Activated CD4-positive, alpha-beta T cell treated with anti-CD3 and anti-CD28 coated beads, Interleukin-10, Interleukin-2, amounts not matched to agents 100 ng/mL and 50 ng/mL, durations not matched to agents 16 hours and 8 hours (primary cell): ENCODE data around the gene P4HA1.
"Not testable (repeated sequence)": the region's sequence is repeated elsewhere in the genome, so short reads cannot be mapped to it uniquely, and the experiment has no call there.

Source experiments
- DNase-seq: peaks from one replicate; pipeline ENCODE4 v3.0.0-alpha.2; 2020

The P4HA1 gene

DNA sequence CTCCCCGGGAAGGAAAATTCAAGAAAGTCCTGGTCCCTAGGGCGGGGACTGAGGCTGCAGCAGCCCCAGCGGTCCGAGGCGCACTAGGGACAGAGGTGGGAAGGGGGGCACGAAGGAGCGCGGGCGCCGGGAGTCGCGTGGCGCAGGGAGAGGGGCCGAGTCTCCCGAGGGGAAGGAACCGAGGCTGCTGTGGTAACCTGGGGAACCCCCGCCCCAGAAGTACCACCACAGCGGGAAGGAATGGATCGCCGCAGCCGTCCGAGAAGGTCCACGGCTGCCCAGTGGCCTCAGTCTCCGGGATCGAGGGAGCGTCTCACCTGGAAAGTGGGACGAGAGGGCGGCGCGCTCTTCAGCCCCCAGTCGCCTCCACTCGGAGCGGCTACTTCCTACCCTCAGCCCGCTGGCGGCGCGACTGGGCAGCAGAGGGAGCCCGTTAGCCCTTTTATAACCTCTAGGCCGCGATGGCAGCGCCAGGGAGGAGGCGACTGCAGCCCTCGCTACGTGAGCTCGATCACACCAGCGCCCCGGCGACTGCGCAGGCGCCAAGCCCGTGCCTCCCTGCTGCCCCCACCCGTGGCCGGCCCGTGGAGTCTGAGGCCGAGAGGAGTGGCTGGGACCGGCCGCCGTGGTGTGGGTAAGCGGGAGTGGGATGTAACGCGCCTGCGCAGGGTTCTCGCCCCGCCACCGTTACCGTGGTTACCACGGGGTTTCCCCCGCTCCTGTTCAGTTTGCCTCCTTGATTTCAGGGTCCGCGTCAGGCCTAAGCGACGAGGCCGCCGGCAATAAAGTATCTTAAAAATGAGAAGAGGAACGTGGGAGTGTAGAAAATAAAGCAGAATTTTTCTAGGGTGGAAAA lies at the start of gene P4HA1:
P4HA1 (minus strand) TSS at position 418 of the 856 bp plus-strand sequence. CDS start 21,983 bp downstream, outside the sequence.
- peak; percentile 99 for DNase-seq

DNA sequence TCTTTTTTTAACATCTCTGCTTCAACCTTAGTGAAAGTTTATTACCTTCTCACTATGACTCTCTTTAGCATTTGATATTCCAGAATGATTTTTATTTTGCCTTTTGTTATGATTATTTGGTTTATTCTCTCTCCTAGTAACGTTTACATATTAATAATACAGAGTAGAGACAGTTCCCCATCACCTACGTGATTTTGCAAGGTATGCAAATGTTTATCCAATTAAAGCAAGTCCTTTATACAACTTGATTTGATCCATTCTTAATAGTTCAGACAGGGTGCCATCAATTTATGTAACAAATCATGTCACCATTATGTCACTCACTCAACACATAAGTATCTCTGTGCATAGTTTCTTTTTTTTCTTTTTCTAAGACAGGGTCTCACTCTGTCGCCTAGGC lies 44.9 kb upstream of the P4HA1 start:
- no peak for DNase-seq

DNA sequence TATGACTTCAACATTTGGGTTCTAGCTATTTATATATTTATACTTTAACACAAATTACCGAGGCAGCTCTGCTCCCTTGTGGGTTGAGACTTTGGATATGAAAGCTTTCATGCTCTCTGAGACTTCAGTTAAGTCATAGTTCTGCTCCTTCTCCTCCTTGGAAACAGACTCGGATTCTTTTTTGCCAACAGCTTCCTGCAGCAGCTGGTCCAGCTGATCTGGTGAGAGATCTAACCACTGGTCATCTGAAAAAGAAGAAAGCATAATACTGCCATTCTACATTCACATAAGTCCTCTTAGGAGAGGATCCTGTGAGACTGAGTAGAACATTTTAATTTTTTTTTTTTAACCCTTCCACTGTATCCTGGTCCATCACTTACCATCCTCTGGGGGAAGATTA lies 42.6 kb upstream of the P4HA1 start:
- DNase-seq = no peak

DNA sequence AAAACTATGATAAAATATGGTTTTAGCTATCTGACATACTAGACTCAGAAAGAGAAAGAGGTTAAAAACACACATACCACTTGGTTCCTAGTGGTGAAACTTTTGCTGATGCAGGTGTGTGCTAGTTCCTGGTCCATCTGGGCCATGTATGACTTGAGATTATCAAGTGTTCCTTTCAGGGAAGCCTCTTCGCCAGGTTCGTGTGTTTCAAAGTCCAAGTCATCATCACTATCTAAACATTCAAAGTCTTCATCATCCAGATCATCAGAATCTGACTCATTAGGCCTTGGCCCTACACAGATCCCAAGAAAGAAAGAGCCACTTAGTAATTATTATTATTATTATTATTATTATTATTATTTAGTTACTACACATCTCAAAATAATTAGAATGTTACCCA lies 40.0 kb upstream of the P4HA1 start:
- no peak for DNase-seq

DNA sequence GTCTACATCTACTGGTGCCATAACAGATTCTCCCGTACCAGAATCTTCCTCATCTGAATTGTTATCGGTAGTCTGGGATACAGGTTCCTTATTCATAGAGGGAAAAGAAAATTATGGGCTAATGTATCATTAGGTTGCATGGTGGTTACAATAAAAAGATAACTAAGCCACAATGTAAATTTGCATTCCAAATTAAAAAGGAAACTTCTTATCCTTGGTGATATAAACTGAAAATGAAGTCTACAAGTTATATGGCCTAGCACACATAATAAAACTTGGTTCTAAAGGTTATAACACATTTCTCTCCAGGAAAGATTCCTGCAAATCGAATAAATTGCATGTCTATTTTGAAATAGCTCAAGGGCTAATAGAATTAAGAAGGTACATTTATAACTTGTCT lies 38.1 kb upstream of the P4HA1 start:
- no peak for DNase-seq

DNA sequence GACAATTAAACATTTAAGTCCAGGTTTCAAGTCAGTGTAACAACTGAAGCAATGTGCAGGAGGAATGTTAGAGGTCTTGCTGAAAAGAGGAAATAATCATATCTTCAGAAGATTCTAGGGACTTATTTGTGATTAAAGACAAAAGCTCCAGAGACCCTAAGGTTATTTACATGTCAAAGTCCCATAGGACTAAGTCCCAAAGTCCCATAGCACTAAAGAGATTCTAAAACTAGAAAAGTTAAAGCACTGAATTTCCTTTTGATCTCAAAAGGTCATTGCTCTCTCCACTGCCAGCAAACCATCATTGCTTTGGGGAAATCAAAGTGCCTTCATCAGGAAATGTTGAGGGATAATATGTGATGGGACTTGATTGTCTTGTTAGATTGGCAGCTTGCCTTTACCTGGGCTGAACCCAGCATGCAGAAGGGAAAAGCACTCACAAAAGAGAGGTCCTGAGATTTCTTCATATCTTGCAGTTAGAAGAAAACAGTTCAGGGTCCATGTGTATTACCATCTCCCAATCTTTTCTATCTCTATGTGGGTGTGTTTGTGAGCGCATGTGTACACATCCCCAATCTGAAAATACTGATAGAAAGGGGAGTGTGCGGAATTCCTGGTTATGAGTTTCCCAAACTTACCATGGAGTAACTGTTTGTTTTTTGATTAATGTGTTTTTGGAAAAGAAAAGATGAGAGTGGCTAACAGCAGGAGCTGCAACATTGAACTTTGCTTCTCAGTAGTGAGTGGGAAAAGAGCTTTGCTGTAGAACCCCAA lies 35.4 kb upstream of the P4HA1 start:
- no peak for DNase-seq

DNA sequence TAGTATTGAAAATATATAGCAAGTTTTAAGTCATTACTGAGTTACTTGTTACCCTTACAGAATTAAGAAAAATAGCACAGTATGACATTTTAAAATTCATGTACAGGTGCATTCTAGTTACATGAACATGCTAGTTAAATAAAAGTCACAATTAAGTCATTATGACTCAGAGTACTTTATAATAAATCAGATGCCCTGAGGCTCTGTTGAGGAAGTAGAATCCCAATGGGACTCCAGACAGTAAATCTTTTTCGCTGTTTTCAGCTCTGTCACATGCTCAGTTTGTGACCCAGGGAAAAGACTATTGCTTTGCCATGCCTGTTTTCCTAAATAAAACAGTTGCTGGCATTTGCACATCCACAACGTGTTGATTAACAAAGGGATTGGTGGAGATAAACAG lies 34.6 kb upstream of the P4HA1 start:
- no peak for DNase-seq

DNA sequence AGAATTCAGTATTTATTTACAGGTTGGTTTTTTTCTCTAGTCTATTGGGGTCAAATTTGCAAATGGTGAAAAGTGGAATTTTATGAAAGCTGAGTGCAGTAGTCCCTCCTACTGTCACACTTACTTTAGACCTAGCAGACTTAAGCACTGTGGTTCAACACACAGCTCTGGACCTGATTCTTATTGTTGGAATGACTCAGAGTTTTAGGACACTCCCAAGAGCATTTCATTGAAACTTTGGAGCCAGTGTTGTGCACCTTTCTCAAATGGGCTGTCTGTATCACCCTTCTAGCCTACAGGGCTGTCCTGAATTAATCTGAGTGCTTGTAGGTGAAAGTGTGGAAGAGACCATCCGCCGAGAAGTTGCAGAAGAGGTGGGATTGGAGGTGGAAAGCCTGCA lies 29.7 kb upstream of the P4HA1 start:
- DNase-seq = no peak

DNA sequence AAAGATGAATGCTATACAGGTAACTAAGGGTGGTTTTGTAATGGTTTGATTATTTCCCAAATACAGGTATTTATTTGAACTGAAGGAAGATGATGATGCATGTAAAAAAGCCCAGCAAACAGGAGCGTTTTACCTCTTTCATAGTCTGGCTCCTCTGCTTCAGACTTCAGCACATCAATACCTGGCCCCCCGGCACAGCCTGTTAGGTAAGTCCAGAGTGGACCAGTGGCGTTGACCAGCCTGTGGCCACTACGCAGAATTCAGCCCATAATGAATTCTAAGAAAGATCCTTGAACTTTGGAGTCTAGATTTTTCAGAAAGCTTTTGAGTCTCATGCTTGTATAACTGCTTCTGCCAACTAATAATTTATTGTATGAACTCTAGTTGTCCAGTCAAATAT lies 23.3 kb upstream of the P4HA1 start:
- DNase-seq = no peak

DNA sequence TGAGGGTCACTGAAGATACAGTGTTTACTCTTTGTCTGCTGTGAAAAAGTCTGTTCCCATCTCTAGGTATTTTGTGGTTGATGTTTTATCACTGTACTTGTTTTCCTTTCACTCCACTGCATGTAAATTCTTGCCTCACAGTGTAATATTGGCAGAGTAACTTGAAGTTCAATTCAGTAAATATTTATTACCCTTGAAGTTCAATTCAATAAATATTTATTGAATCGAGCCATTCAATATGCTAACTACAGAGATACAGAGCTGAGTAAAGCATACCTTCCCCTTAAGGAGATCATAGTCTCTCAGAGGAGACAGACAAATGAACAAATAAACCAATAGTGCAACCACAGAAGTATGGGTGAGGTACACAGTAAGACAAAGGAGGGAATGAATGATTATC lies 22.8 kb upstream of the P4HA1 start:
- DNase-seq = no peak

DNA sequence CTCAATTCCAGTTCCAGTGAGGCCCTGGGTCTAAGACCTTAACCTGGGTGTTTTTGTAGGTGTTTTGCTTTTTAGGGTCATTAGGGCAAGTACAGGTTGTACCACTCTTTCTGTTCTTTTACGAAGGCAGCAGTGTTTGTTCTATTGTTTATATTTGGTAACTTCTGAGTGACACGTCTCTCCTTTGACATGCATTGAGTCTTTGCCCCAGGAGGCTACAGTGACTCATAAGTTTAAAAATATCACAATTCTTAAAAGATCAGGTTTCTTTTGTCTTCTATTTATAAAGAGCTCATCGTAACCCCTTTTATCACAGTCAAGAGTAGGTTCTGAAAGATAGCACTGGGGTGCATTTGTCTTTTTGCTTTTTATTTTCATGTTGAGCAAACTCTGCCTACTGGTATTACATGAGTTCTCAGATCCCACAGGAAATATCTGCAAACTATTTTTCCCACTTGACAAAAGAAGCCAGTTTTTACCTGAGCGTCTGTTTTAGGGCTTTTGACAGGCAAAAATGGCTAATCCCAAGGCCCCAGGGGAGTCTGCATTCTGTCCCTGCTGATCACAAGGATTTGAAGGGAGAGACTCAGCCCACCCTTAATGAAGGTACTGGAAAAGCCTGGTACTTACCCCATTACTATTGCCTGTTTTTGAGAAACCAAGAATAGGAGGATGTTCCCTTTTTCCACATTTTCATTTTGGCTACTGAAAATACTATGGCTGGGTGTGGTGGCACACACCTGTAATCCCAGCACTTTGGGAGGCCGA lies 21.5 kb upstream of the P4HA1 start:
- DNase-seq = no peak

DNA sequence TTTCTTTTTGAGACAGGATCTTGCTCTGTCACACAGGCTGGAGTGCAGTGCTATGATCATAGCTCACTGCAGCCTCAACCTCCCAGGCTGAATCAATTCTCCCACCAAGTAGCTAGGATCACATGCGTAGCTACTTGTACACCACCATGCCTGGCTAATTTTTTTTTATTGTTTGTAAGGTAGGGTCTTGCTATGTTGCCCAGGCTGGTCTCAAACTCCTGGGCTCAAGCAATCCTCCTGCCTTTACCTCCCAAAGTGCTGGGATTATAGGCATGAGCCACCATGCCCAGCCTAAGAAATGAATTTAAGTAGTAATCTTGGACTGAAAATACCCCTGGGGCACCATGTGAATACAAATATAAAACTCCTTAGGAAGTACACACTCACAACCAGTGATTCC lies 19.4 kb upstream of the P4HA1 start:
- no peak for DNase-seq

DNA sequence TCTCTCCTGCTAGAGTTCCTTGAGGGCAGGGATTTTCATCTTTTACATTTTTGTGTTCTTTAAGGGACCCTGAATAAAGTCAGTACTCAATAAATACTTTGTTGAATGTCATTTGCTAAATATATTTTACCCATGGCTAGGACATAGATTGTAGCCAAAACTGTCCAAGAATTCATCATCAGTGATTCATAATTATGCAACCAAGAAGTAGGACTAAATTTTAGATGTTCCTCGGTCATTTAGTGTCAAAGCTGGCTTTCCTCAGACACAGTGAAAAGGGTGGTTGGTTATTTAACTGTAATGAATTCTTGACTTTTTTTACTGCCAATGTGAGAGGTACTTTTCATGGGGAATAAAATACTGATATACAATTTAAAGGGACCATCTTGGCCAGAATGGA lies 16.9 kb upstream of the P4HA1 start:
- no peak for DNase-seq

DNA sequence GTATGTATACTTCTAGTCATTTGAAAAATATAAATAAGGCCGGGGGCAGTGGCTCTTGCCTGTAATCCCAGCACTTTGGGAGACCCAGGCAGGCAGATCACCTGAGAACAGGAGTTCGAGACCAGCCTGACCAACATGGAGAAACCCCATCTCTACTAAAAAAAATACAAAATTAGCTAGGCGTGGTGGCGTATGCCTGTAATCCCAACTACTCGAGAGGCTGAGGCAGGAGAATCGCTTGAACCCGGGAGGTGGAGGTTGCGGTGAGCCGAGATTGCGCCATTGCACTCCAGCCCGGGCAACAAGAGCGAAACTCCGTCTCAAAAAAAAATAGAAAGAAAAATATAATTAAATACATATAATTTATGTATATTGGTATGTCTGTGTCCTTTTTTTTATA lies 15.4 kb upstream of the P4HA1 start:
- DNase-seq = not testable (repeated sequence)

DNA sequence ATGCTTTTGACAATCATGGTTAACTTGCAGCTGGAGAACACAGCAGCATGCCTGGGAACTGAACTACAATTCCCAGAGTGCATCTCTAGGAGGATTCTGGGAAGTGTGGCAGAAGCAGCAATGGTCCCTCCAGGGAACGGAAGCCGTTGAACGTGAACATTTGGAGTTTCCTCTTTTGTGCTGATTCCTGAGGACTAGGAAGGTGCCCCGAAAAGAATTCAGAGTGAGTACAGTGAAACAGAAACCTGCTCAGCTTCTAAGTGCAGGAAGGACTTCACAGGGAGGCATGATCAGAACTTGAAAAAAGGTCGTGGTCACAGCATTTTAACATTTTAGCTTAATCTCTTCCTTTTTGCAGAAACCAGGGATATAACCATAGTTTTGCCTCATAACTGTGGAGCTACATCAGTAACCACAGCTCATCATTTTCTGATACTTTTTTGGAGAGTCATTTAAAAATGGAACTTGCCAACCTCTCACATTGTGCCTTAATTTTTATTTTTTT lies 13.7 kb upstream of the P4HA1 start, which contains the start of gene NUDT13:
NUDT13 (plus strand) TSS at position 111 of the 505 bp plus-strand sequence. CDS start 3,911 bp downstream, outside the sequence.
- DNase-seq = peak; percentile 74

DNA sequence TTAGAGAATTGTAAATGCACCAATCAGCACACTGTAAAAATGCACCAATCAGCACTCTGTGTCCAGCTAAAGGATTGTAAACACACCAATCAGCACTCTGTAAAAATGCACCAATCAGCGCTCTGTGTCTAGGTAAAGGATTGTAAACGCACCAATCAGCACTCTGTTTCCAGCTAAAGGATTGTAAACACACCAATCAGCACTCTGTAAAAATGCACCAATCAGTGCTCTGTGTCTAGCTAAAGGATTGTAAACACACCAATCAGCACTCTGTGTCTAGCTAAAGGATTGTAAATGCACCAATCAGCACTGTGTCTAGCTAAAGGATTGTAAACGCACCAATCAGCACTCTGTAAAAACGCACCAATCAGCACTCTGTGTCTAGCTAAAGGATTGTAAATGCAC lies 12.6 kb upstream of the P4HA1 start:
- DNase-seq = not testable (repeated sequence)

DNA sequence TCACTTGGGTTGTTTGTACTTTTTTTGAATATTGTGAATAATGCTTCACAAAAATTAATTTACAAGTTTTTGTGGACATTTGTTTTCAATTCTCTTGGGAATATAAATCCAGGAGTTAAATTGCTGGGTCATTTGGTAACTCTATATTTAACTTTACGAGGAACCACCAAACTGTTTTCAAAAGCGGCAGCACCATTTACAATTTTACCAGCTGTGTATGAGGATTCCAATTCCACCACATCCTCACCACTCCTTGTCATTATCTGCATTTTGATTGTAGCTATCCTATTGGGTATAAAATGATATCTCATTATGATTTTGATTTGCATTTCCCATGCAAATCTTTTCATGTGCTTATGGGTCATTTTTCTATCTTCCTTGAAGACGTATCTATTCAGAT lies 9.6 kb upstream of the P4HA1 start:
- DNase-seq = no peak

DNA sequence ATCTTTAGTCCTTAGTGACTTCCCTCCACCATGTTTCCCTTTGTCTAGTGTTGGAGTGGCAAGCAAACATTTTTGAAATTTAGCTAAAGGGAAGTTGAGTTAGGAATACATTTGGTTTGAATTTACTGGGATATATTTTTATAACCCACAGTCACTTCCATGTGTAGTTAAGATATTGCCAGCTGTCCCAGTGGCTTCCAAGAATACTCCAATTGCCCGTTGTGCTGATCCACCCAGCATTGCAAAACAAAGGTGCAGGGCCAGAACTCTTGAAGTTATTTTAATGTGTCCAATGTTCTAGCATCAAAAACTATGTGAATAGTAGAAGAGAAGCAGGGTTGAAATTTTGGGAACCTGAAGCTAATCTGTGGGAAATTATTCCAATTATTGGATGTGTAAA lies 2.5 kb upstream of the P4HA1 start:
- DNase-seq = no peak

DNA sequence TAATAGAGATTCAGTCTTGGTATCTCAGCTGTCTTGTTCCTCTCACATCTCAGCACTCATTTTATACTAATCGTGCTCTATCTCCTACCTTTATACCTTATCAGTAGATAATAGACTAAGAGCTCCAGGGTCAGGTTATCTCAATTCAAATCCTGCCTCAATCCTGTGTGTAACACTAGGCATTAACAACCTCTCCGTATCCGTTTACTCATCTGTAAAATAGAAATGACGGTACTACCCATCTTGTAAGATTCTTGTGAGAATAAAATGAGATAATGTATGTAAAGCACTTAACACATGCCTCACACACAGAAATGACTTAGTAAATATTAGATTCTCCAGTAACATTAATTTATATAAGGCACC lies 622 bp upstream of the P4HA1 start:
- no peak for DNase-seq

DNA sequence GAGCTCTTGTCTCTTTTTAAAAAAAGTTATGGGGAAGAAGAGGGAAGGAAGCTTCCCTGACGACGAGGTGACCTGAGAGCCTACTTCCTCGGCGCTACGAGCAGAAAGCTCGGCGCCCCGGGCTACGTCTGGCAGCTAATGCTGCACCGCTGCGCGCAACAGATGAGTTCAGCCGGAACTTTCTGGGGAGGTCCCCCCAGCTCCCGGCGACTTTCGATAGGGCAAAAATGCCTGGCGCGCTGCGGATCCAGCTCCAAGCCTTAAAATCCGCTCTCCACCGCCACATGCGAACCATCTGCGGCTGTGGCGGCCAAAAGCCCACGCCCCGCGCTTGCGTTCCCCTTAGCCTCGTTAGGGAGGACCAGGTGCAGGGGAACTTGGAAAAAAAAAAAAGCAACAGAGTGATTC lies 621 bp downstream of the P4HA1 start:
- DNase-seq = peak; percentile 81

DNA sequence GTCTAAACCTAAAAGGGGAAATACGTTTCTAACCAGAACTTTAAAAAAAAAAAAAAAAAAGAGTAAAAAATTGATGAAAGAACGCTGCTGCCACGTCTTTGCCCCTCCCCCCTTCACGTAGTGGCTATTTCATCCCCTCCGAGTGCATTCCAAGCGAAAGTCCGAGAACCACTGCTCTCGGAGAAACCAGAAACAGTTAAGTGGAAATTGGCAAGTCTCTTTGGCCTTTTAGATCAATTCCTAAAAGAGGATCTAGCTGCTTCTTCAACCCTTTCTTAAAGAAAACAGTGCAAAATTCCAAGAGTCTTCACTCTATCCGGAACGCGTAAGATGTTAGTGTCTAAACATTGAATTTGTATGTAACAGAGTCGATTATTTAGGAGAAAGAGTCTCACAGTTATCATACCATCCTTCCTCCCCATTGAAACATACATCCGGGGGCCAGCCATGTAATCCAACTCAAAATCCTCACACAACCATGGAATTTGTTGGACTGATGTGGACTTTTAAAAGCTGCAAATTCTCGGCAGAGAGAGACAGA lies 1.1 kb downstream of the P4HA1 start:
- DNase-seq = peak; percentile 53

DNA sequence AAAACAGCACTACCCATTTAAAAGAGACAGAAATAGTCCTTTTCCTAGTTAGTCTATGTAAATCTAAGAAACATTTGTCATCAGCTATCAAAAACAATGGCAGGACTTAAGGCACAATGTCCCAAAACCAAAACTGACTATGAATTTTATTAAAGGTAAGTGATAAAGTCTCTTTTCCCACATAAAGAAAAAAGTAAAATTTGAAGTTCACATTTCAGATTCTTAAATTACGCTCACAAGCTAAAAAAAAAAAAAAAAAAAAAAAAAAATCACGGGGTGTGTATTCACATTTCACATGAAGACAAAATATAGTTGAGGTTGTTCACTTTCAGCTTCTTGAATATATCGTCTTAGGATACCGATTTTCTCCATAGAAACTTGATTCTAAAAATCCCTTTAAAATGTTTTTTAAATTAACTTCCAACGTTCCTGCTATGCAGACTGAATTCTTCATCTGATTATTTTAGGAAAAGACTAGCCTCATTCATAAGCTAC lies 1.6 kb downstream of the P4HA1 start:
- no peak for DNase-seq
